ENCODE data around the gene EVI5L. TPM values are rescaled to one million over a fixed set of nuclear protein-coding genes. Genes with fewer than 3 reads are reported as not detected.

Gene EVI5L
- total and polyA plus RNA-seq, 2 of the 4 experiments (the other 2 are of a cell fraction): 12.7 to 14.6 TPM

- no peak overlapping the region for H4K8ac ChIP-seq (ENCODE audit: low read depth in 2 of 2, low read length in 2 of 2)
- in situ Hi-C loops (cut with MboI; ENCODE audit: low sequenced_read_pairs): no loop called here
- ATAC-seq (ENCODE audit: low read depth): no peak
Measured at GRCh38 chr19:7883105-7883504, 53.1 kb downstream of the EVI5L start.

More at GRCh38 chr19:7883105-7883504, 53.1 kb downstream of the EVI5L start:
- intact Hi-C loops (cut with micrococcal nuclease) (no loop called here), dilution Hi-C loops (cut with HindIII; ENCODE audit: low sequenced_read_pairs, unreplicated experiment) (no loop called here)
- Histone ChIP-seq H2BK120ac (ENCODE audit: low read depth, low read length) (no peak overlapping the region), H2BK20ac (ENCODE audit: low read depth, low read length) (no peak overlapping the region), H3K9me3 (ENCODE audit: control insufficient read depth, insufficient read depth, low read length) (no peaks in the 10 kb centered on the region), H3K27ac (ENCODE audit: insufficient read depth, low read length) (no peak overlapping the region), H3K4me3 (ENCODE audit: insufficient read depth, low read depth, low read length) (no peak overlapping the region), H3K18ac (ENCODE audit: low read depth, low read length) (no peak overlapping the region), H4K5ac (ENCODE audit: low read depth, low read length) (no peak overlapping the region), H2AK5ac (ENCODE audit: low read depth, low read length) (no peak overlapping the region), H3K79me1 (ENCODE audit: low read depth in 1 of 2, low read length in 2 of 2) (no peaks in the 10 kb centered on the region), H3K9ac (ENCODE audit: low read depth, low read length) (no peak overlapping the region), H4K91ac (ENCODE audit: insufficient read depth, low read depth, low read length) (no peak overlapping the region), H3K56ac (ENCODE audit: extremely low read depth, insufficient read depth, low read length) (no peak overlapping the region), H2BK5ac (ENCODE audit: low read depth, low read length, poor library complexity, severe bottlenecking) (no peak overlapping the region), H4K20me1 (ENCODE audit: insufficient read depth, low read length) (no peaks in the 10 kb centered on the region), H3K23ac (ENCODE audit: low read depth, low read length) (no peak overlapping the region), H3K9me1 (ENCODE audit: insufficient read depth, low read length) (no peaks in the 10 kb centered on the region), H2AK9ac (replicated peaks; ENCODE audit: low read depth, low read length, poor library complexity) (no peak overlapping the region), H3K27me3 (ENCODE audit: control insufficient read depth, insufficient read depth, low read length) (no peaks in the 10 kb centered on the region), H2AFZ (replicated peaks; ENCODE audit: low read length, poor library complexity) (no peak overlapping the region), H3K4ac (ENCODE audit: low read depth, low read length) (no peak overlapping the region), H2BK15ac (ENCODE audit: low read depth, low read length) (no peak overlapping the region), H3K36me3 (ENCODE audit: control insufficient read depth, insufficient read depth, low read length) (no peaks in the 10 kb centered on the region), H3K4me2 (ENCODE audit: low read depth, low read length) (no peak overlapping the region), H3K14ac (replicated peaks; ENCODE audit: low read depth, low read length) (no peak overlapping the region), H3K4me1 (ENCODE audit: control insufficient read depth, insufficient read depth, low read length) (no peaks in the 10 kb centered on the region)
- CTCF ChIA-PET: interaction anchor here (1.5 kb wide), 1 partner anchor 14 kb away, joined by 6 read pairs; no protein-coding TSS in a partner anchor
- no CpG with 5 or more reads among the region's 4 CpGs for WGBS, 2 experiments (ENCODE audit: extremely low coverage in 2 of 2, insufficient read length in 1 of 2)
- no peak for DNase-seq
- TF ChIP-seq MAFK (IDR thresholded peaks at IDR 0.05; ENCODE audit: low read depth, low read length) (no peak), SMC3 (IDR thresholded peaks at IDR 0.05; ENCODE audit: low read depth, low read length) (no peak), POLR2A (IDR thresholded peaks at IDR 0.05; ENCODE audit: low read depth, low read length) (no peak), RAD21 (IDR thresholded peaks at IDR 0.05; ENCODE audit: low read length) (no peak), USF2 (IDR thresholded peaks at IDR 0.05; ENCODE audit: low read depth, low read length) (no peak), NFE2L2 (IDR thresholded peaks at IDR 0.05; ENCODE audit: low read depth, low read length) (no peak), MXI1 (IDR thresholded peaks at IDR 0.05; ENCODE audit: borderline replicate concordance, low read depth, low read length) (no peak), MAZ (IDR thresholded peaks at IDR 0.05; ENCODE audit: borderline replicate concordance, low read depth, low read length) (no peak), CHD1 (IDR thresholded peaks at IDR 0.05; ENCODE audit: low read depth, low read length) (no peak), CEBPB (IDR thresholded peaks at IDR 0.05; ENCODE audit: low read depth, low read length) (no peak), RCOR1 (IDR thresholded peaks at IDR 0.05; ENCODE audit: insufficient replicate concordance, low read length) (no peak), RFX5 (IDR thresholded peaks at IDR 0.05; ENCODE audit: low read depth, low read length) (no peak), BHLHE40 (IDR thresholded peaks at IDR 0.05; ENCODE audit: low read depth, low read length) (no peak), FOS (IDR thresholded peaks at IDR 0.05; ENCODE audit: low read depth, low read length) (no peak)
- TF ChIP-seq, protein P1, sequence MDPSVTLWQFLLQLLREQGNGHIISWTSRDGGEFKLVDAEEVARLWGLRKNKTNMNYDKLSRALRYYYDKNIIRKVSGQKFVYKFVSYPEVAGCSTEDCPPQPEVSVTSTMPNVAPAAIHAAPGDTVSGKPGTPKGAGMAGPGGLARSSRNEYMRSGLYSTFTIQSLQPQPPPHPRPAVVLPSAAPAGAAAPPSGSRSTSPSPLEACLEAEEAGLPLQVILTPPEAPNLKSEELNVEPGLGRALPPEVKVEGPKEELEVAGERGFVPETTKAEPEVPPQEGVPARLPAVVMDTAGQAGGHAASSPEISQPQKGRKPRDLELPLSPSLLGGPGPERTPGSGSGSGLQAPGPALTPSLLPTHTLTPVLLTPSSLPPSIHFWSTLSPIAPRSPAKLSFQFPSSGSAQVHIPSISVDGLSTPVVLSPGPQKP (IDR thresholded peaks at IDR 0.05; ENCODE audit: borderline replicate concordance, low read depth, low read length): no peak
- TF ChIP-seq, protein P2, sequence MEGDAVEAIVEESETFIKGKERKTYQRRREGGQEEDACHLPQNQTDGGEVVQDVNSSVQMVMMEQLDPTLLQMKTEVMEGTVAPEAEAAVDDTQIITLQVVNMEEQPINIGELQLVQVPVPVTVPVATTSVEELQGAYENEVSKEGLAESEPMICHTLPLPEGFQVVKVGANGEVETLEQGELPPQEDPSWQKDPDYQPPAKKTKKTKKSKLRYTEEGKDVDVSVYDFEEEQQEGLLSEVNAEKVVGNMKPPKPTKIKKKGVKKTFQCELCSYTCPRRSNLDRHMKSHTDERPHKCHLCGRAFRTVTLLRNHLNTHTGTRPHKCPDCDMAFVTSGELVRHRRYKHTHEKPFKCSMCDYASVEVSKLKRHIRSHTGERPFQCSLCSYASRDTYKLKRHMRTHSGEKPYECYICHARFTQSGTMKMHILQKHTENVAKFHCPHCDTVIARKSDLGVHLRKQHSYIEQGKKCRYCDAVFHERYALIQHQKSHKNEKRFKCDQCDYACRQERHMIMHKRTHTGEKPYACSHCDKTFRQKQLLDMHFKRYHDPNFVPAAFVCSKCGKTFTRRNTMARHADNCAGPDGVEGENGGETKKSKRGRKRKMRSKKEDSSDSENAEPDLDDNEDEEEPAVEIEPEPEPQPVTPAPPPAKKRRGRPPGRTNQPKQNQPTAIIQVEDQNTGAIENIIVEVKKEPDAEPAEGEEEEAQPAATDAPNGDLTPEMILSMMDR (conservative IDR thresholded peaks at IDR 0.05; ENCODE audit: low read depth, low read length): no peak
- POLR2A ChIA-PET (ENCODE audit: unreplicated experiment): interaction anchor here (0.7 kb wide), 1 partner anchor 360 kb away, joined by 12 read pairs; no protein-coding TSS in a partner anchor
- no TSS peak for BruUV-seq (replicated peaks)
